GM19351 (cell line): ENCODE measurements around the gene PDZD2.
A peak's percentile ranks its signal among the peaks of the same experiment; 100 is the strongest.

Source experiments
- ATAC-seq: cut with Tn5 transposase; IDR thresholded peaks from one replicate; pipeline ENCODE4 v1.9.1; 2021; ENCODE audit warnings: mild to moderate bottlenecking, moderate library complexity; ENCODE audit not compliant: unreplicated experiment

Gene PDZD2

DNA sequence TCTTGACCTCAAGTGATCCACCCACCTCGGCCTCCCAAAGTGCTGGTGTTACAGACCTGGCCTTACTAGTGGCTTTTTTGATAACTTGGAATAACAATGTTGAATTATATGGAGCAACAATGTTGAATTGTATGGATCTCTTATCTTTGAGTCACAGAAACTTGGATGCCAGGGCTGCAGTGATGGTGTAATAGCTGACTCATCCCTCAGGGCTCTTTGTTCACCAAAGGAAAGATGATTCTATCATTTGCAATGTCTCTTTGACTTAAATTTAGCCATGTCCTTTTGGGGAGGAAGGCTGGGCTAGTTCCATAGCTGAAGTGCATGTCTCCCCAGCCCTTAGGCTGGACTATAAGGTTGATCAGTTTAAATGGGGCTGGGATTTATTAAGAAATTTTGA lies 172.3 kb downstream of the PDZD2 start:
- no peak for ATAC-seq

DNA sequence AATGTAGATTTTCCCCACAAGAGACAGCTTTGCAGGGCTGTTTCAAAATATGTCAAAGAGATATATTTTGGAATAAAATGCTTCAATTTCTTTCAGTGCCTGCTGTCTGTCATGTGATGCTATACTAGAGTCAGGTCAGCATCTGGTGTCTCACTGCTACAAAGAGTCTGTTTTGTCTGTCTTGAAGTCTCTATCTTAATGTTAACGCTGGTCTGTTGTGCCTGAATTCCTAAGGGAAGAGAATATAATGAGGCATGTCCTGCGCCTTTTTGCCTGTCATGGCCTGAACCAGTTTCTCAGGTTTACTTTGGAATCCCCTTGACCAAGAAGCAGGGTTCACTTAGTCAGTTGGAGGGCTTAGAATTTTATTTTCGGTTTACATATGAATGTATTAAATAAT lies 176.4 kb downstream of the PDZD2 start:
- no peak for ATAC-seq

DNA sequence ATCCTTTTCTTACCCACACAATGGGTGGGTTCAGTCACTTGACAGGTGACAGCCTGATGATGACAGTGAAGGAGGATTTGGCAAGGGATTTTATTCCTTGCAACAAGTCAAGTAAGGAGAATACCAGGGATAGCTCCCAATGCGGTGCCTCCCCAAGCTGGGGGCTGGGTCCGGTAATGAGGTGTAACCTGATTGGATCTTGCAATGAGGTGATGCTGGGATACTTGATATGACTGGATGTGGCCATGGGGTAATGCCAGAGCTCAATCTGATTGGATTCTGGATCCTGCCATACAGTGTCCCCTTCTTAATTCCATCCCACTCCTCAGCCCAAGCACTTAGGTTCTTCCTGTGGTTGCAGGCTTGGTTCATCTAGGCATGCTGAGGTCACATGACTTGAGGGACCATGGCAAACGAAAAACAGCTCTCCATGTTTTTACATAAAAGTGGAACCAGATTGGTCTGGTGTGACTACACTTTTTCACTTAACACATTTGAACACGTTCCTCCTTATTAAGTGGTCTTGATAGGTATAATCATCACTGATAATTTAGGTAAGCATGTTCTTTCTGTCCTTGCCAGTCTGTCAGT lies 181.1 kb downstream of the PDZD2 start:
- no peak for ATAC-seq

DNA sequence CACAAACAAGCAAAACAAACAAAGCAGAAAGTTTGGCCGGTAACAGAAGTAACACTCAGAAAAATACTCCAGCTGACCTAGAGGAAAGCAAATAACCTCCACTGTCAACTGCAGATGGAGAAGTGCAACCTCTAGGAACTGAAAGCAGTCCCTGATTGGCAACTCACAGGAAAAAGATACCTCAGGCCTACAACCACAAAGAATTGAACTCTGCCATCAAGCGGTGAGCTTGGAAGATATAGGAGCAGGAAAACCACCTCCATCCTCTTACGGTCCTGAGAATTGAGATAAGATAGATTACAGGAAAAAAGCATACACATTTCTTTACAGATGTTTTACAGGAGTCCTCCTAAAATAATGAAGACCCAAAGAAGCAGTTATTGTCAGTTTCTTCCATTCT lies 184.5 kb downstream of the PDZD2 start:
- no peak for ATAC-seq

DNA sequence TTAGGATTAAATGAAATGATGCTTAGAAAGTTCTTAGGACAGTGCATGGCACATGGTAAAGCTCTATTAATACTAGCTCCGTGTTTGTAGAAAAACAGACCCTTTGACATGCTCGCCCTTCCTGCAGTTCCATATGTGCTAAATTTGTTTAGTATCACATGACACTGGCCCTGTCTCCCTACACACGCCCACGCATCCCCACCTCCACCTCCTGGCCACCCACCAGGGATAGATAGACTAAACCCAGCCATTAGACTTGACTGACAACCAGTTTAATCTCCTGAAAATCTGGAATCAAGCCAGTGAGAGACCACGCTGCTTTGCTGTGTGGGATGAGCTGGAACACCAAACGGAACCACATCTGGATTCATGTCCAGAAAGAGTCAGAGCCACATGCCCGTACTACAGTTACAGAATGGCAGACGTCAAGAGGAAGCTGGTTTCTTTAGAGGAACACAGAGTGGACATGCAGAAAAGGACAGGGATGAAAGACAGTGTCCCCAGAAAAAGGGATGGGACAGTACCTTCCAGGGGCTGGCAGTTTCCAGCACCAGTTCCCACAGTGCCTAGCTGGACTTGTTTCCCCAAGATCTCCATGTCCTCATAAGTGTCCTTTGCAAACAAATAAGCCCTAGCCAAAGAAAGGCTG lies 186.1 kb downstream of the PDZD2 start:
- ATAC-seq: no peak

DNA sequence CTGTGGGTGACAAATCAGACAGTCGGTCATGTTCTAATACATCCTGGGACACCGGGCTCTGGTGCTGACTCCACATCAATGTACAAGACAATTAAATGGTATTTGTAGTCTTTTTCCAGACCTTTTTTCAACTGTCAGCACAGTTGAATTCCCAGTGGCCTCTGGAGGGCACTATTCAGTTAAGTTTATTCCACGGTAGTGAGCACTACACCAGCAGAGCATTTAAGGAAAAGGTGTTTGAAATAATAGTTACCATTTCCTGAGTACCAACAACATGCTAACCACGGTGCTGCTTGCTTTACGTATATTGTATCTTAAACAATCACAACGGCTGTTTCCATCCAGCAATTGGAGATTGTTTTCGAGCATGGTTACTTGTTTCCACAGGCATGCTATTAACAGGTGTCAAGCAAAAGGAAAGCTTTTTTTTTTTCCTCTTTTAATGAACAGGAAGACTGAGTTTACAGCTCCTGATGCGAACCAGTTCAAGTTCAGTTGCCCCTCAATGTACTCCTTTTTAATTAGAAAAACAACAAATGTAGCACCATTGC lies 186.7 kb downstream of the PDZD2 start:
- peak; percentile 80 for ATAC-seq

DNA sequence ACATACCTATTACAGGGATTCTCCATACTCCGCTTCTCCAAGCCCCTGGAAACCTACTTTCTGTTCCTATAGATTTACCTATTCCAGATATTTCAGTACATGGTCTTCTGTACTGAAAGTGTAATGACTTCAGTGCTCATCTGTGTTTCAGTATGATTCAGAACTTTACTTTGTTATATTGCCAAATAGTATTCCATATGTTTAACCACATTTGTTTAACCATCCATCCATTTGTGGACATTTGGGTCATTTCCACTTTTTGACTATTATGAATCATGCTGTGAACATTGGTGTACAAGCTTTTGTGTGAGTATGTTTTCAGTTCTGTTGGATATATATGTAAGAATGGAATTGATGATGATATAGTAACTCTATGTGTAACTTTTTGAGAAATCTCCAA lies 188.9 kb downstream of the PDZD2 start:
- ATAC-seq: no peak

DNA sequence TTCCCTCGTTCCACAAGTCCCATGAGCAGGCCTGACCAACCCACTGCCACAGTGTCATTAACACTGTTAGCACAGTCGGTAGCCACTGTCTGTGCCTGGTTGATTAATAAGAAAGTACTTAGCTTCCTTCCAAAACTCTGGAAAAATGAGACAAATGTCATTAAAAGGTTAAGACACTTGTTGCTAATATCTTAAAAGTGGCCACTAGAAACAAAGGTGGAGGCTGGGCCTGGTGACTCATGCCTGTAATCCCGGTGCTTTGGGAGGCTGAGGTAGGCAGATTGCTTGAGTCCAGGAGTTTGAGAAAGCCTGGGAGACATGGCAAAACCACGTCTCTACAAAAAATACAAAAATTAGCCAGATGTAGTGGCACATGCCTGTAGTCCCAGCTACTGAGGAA lies 194.0 kb downstream of the PDZD2 start:
- no peak for ATAC-seq

DNA sequence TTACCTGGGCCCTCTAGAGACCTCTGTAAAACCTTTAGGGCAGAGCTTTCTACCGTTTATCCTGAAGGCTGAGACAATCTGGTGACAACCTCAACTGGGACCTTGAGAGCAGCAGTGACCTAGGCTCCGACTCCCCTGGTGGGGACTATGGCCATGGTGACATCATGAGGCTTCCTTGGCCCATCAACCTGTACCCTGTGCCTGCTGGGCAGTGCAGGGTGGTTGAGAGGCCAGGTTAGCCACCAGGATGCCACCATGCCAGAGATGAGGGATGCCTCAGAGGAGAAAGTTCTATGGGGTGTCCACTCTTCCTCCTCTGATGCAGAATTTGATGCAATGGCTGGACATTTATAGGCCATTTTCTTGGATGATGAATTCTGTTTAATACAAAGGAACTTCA lies 194.8 kb downstream of the PDZD2 start:
- no peak for ATAC-seq

DNA sequence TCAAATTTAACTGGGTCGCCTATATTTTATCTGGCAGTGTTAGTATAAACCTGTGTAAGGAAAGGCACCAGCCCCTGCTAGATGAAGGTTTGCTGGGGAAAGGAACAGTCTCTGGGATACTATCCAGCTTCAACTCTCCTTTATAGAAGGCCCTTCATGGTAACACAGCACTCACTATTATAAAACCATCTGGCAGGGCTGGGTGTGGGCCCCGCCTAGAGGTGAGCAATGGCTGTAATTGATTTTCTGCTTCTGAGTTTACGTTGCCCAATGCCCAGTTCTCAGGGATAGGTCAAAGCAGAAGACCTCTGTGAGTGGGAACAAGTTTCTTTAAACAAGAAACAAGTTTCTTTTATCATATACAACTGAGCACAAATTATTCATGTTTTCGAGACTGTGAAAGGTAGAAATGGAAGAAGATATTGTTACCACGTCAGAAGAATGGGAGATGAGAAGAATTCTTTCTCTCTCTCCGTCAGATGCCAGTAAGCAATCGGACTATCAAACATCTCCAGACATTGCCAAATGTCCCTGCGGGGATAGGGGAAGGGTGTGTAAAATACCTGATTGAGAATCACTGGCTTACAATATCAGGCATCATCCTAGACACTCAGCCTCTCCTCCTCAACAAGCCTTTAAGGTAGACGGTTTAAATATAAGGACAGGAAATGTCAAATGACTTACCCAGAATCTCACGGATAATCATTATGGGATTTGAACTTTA lies 205.9 kb downstream of the PDZD2 start:
- no peak for ATAC-seq

DNA sequence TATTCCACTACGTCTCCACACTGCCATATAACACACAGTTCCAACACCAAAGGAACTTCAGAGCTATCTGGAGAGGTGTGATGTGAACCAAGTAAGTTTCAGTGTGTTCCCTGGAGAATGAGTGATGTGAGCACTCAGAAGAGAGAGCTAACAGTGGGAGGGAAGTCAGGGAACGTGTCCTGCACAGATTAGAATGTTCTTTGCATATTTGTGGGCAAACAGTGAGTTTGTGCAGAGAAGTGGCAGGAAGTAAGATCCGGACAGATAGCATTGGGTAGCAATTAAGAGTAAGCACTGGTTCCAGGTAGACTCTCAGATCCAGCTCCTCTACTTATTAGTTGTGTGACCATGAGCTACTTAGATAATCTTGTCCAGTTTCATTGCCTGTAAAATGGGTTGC lies 206.4 kb downstream of the PDZD2 start:
- ATAC-seq: no peak

DNA sequence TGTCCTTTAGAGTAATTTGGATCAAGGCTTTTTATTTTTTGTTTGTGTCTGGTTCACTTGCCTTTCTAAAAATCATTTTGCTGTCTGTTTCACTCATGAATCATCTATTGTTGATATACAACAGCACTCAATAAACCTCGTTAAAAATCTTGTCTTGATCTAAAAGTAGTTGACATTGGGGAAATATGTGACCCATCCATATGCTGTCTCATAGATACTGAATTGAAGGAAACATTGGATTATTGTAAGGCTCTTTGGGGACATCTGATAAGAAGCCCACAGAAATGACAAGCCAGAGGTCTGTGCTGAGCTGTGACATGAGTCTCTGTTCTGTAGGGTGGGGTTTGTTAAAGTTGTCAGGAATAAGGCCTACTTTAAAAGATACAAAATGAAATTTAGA lies 208.0 kb downstream of the PDZD2 start:
- no peak for ATAC-seq

DNA sequence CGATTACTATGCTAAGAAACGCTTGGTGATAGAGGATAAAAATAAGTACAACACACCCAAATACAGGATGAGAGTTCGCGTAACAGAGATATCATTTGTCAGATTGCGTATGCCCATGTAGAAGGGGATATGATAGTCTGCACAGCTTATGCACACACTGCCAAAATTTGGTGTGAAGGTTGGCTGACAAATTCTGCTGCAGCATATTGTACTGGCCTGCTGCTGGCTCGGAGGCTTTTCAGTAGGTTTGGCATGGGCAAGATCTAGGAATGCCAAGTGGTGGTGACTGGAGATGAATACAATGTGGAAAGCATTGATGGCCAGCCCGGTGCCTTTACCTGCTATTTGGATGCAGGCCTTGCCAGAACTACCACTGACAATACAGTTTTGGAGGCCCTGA lies 208.4 kb downstream of the PDZD2 start:
- no peak for ATAC-seq

DNA sequence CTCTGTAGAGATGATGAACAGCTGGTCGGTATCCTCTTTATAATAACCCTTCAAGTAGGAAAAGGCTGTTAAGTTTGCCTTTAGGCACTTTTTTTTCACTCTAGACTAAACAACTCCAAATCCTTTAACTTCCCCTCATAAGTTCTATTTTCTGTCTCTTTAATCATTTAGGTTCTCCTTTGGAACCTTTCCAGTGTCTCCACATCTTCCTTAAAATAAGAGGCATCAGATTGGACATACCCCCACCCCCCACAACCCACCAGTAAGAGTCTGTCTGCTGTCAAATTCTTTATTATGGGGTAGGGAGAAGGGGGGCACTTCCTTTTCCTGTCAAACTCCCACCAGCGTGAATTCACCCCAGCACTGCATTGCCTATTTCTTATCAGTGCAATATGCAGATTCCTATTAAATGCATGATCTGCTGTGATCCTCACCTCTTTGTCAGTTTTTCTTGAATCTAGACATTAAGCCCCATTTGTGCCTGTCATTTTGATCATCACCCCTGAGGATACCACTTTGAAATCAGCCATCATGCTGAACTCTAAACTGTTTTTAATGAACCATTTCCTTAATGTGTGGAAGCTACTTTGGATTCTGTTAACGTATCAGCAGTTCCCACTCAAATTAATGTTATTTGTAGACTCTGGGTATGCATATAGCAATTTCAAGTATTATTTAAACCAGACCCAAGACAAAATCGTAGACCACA lies 212.2 kb downstream of the PDZD2 start:
- ATAC-seq: no peak

DNA sequence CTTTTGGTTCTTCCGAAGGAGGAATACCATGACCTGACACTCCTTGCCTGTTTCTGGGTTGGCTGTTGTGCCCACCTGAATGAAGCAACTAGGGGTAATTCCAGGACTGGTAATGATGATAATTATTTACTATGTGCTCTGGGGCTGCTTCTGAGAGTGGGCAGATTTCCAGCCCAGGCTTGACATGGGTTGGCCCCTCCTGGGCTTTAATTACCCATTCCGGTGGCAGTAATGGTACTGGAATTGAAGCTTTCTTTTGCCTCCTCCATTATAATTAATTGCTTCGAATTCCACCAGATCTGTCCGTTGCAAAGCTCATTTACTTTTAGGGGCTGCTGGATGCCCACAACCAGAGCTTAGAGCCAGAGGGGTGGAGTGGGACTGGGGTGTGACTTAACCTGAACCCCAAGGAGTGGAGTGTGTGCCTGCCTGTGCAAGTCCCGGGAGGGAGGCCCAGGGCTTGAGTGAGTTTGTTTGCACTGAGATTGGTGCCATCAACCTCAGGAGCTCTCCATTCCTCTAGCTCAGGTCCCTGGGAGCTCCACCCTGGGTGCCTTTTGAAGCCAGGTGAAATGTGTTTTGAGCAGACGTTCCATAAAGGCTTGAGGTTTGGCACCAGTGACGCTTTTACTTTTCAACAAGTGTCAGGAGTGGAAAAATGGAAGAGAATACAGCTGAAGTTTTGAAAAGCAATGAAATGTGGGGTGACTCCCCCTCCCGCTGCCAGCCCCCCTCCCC lies 214.6 kb downstream of the PDZD2 start:
- ATAC-seq: no peak

DNA sequence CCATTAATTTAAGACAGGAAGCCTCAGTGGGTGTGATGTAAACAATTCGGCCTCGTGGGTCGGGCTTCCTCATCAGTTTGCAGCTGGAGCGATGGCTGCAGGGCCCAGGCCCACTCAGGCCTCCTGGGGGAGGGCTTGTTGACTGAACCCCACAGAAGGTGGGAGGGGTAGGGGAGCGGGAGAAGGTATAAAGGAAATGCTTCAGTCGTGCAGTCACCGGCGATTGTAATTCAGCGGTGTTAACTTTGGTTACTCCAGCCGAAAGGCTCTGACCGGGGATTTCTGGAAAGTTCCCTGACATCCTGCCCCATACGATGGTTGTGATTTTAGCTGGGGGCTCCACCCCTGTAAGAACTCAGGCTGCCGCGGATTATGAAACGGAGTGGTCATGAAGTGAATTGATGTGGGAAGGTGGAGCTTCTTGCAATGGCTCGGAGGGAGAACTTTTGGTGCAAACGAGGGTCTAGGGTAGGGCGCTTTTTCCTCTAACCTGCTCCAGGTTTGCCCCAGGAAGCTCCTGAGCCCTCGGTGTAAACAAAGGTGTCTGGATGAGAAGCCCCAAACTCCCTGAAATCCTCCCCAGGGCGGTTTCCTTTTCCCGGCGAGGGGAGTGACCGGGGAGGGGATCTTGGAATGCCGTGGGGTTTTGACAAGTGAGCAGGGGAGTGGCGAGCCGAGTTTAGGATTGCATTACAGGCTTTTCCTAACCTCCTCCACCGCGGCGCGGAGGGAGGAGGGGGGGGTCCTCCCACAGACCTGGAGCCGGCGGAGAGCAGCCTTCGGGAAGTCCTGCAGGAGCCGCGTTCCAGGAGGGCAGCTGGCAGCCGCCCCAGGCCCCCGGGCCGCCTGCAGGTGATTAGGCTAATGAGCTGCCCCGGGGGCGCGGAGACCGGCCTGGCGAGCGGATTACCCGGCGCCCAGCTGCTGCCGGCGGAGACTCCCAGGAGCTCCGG lies 215.5 kb downstream of the PDZD2 start:
- ATAC-seq: no peak

DNA sequence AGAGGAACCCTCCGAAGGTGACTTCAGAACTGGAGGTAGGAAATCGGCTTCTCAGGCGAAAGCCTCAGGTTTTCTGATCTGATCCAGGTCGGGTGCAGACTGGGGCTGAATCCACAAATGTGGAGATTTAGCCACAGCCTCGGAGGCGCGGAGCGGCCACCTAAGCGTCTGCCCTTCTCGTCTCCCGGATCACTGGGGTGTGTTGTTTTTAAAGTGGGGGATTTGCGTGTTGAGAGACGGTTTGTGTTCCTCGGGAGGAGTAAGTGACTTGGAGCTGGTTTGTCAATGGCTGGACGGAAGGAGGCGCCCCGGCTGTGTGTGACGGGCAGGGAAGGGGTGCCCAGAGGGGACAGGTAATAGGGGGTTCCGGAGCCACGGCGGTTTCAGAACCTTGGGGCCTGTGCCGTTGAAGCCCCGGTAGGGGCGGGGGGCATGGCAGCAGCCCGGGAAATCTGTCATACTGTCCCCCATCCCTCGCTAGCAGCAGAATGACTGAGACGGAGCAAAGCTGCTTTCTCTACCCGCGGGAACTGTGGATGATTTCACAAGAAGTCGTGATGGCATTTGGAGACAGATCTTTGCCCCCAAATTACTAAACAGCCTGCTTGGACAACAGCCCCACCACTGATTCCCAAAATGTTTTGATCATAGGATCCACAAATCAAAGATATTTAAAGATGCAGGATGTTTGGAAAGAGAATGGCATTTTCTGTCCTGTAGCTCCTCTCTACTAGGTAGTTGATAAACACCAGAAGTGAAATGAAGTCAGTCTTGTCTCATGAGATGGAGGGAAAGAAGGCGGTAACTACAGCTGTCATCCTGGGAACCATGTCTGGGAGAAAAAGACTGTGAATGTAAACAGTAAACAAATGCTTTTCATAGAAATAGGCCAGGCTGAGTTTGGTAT lies 216.5 kb downstream of the PDZD2 start:
- no peak for ATAC-seq

DNA sequence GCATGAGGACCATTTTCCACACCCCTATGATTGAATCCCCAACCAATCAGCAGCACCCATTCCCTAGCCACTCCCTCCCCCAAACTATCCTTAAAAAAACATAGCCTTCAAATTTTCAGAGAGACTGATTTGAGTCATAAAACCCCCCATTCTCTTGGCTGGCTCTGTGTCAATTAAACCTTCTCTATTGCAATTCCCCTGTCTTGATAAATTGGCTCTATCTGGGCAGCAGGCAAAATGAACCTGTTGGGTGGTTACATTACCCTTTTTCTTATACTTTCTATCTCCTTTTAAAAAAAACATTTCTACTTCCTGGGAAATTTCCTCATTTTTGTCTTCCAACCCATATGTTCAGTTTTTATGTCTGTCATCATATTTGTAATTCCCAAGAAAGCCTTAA lies 220.2 kb downstream of the PDZD2 start:
- ATAC-seq: no peak

DNA sequence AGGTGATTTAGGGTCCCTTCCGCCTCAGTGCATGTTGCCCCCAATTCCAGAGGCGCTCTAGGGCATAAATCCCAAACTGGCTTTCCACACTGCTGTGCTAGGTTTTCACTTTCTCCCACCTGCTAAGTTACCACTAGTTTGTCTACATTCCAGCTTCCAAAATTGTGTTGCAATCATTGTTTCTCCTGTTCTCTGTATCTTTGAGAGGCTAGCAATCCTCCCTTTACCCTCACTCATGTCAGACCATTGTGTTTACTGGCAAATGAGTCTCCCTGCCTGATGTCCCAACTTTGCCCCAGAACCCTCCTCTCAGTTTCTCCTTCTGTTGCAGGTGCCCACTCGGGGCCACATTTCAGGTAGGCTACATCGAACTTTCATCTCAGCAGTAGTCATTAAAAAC lies 221.3 kb downstream of the PDZD2 start:
- no peak for ATAC-seq
